ENCODE data around the gene HINFP.
"Not testable (repeated sequence)": the region's sequence is repeated elsewhere in the genome, so short reads cannot be mapped to it uniquely, and the experiment has no call there.

HINFP gene

DNA sequence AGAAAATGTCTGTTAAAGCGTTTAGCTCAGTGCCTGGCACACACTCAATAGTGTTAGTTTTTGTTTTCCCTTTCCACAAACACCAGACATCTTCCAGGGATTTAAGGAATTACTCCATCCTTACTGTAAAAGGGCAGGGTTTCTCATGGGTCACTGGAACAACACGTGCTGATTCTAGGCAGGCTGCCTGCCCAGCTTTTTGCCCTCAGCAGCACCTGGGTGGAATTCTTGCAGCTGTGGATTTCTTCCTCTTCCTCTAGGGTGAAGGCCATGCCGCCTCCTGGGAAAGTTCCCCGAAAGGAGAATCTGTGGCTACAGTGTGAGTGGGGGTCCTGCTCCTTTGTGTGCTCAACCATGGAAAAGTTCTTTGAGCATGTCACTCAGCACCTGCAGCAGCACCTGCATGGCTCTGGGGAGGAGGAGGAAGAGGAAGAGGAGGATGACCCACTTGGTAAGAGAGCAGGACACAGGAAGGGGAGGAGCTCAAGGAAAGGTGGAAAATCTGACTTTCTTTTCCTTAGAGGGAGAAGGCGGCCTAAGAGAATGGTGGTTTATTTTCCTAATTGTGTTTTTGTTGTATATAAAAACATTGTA lies 5.4 kb downstream of the HINFP start:
- in situ Hi-C loops (cut with HindIII; ENCODE audit: low sequenced_read_pairs) = no loop called here
- no peak overlapping the region for H3K4me3 ChIP-seq (ENCODE audit: low read depth, low read length)
- TF ChIP-seq, protein P1, sequence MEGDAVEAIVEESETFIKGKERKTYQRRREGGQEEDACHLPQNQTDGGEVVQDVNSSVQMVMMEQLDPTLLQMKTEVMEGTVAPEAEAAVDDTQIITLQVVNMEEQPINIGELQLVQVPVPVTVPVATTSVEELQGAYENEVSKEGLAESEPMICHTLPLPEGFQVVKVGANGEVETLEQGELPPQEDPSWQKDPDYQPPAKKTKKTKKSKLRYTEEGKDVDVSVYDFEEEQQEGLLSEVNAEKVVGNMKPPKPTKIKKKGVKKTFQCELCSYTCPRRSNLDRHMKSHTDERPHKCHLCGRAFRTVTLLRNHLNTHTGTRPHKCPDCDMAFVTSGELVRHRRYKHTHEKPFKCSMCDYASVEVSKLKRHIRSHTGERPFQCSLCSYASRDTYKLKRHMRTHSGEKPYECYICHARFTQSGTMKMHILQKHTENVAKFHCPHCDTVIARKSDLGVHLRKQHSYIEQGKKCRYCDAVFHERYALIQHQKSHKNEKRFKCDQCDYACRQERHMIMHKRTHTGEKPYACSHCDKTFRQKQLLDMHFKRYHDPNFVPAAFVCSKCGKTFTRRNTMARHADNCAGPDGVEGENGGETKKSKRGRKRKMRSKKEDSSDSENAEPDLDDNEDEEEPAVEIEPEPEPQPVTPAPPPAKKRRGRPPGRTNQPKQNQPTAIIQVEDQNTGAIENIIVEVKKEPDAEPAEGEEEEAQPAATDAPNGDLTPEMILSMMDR (IDR thresholded peaks at IDR 0.05; ENCODE audit: low read depth, low read length, missing control alignments) = no peak
- no peak for DNase-seq (ENCODE audit: low read depth)

DNA sequence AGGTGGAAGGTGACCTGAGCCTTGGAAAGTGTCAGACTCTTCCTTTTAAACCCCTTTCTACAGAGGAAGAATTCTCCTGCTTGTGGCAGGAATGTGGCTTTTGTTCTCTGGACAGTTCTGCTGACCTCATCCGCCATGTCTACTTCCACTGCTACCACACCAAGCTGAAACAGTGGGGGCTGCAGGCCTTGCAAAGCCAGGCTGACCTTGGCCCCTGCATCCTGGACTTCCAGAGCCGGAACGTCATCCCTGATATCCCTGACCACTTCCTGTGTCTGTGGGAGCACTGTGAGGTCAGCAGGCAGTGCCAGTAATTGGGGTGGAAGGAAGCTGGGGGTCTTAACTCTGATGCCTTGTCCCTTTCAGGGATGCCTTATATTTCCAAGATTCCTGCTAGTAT lies 9.3 kb downstream of the HINFP start:
- TF ChIP-seq, protein P1 (IDR thresholded peaks at IDR 0.05; ENCODE audit: low read depth, low read length, missing control alignments) = no peak
- no peak for DNase-seq (ENCODE audit: low read depth)
- in situ Hi-C loops (cut with HindIII; ENCODE audit: low sequenced_read_pairs) = loop anchor here (10.0 kb wide), 1 partner anchor 64 kb away; no protein-coding TSS in a partner anchor
- H3K4me3 ChIP-seq (ENCODE audit: low read depth, low read length) = no peak overlapping the region

DNA sequence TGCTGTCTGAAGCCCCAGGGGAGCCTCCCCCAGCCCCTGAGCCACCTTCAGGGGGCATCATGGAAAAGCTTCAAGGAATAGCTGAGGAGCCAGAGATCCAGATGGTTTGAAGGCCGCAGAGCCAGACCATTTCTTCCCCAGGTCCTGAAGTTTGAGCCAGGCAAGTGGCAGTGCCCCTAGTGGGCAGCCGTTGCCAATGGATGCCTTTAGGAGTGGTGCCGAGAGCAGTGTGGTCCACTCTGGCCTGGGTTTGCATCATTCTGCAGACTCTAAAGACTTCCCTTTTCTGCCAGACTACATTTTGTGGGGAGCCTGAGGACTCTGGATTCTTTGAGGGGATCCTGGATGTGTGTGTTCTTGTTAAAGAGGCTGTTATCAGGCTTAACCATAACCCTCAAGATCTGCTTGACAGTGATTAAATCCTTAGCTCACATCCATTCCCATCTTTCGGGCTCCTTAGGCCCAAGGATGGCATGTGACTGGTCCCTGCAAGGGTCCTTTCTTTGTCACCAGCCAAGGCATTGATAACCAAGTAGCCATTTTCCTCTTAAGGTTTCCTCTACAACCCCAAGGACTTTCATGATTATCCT lies 13.1 kb downstream of the HINFP start:
- DNase-seq (ENCODE audit: low read depth) = no peak

DNA sequence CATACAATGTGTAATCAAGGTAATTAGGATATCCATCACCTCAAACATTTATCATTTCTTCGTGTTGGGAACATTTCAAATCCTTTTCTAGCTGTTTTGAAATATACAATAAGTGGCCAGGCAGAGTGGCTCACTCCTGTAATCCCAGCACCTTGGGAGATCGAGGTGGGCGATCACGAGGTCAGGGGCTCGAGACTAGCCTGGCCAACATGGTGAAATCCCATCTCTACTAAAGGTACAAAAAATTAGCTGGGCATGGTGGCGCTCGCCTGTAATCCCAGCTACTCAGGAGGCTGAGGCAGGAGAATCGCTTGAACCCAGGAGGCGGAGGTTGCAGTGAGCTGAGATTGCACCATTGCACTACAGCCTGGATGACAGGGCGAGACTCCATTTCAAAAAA lies 17.9 kb downstream of the HINFP start:
- in situ Hi-C loops (cut with HindIII; ENCODE audit: low sequenced_read_pairs) = loop anchor here (10.0 kb wide), 1 partner anchor 56 kb away; no protein-coding TSS in a partner anchor
- not testable (repeated sequence) for DNase-seq (ENCODE audit: low read depth)

More for the DNA sequence above, 13.1 kb downstream of the HINFP start:
- no peak overlapping the region for H3K4me3 ChIP-seq (ENCODE audit: low read depth, low read length)
- in situ Hi-C loops (cut with HindIII; ENCODE audit: low sequenced_read_pairs) = loop anchor here (10.0 kb wide), 1 partner anchor 60 kb away; no protein-coding TSS in a partner anchor
- TF ChIP-seq, protein P1 (IDR thresholded peaks at IDR 0.05; ENCODE audit: low read depth, low read length, missing control alignments) = peak; percentile 63

DNA sequence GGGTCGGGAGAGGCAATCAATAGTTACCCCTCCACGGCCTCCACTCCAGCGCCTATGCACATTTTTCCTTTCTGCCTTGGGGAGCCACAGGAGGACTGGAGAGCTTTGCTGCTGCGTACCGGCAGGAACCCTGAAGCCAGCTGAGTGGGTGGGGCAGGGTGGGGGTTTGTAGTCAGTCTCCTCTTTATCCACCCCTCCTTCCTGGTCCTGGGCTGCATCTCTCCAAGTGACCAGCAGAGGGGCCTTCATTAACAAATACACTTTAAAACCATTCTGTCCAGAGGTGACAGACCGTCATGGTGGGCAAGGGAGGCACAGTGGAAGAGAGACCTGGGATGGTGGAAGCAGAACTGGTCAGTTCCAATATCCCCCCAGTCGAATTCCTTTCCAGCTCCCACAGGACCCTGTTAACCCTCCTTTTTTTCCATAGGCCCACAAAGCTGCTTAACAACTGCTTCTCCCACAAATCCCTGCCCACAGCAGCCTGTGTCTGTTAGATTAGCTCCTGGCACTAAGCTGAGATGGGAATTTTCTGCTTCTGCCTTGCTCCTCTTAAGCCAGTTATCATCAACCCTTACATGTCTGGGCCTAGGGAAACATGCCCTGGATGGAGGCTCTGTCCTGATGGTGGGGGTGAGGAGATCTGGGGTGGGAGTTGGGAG lies 23.6 kb downstream of the HINFP start:
- in situ Hi-C loops (cut with HindIII; ENCODE audit: low sequenced_read_pairs) = no loop called here
- DNase-seq (ENCODE audit: low read depth) = peak; percentile 39
- TF ChIP-seq, protein P1 (IDR thresholded peaks at IDR 0.05; ENCODE audit: low read depth, low read length, missing control alignments) = peak; percentile 70
- H3K4me3 ChIP-seq (ENCODE audit: low read depth, low read length) = no peak overlapping the region

More for the DNA sequence above, 17.9 kb downstream of the HINFP start:
- H3K4me3 ChIP-seq (ENCODE audit: low read depth, low read length) = not testable (repeated sequence)

DNA sequence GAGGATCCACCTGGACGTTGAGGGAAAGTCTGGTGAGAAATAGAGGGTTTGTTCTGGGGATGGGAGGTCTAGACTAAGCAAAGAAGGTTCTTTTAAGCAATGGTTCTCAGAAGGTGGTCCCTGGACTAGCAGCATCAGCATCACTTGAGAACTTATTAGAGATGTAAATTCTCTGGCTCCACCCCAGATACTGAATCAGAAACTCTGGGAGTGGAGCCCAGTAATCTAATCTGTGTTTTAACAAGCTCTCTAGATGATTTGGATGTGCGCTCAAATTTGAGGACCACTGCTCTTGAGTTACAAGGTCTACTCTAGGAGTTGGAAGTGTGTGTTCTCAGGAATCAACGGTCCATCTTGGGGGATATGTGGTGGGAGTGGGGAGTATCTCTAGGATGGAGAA lies 24.2 kb downstream of the HINFP start:
- no peak overlapping the region for H3K4me3 ChIP-seq (ENCODE audit: low read depth, low read length)

More for the DNA sequence above, 24.2 kb downstream of the HINFP start:
- TF ChIP-seq, protein P1 (IDR thresholded peaks at IDR 0.05; ENCODE audit: low read depth, low read length, missing control alignments) = no peak
- in situ Hi-C loops (cut with HindIII; ENCODE audit: low sequenced_read_pairs) = no loop called here
- DNase-seq (ENCODE audit: low read depth) = no peak
